HEK293 (cell line): ENCODE results near the gene QRICH1.

Source experiments
- SP2 ChIP-seq: fragments of 450-650 bp; formaldehyde crosslinking; IDR thresholded peaks from 2 replicates; pipeline ENCODE4 v1.5.1; 2016; ENCODE audit warnings: missing biosample characterization, missing genetic modification characterization
- YY1 ChIP-seq: fragments of 450-650 bp; formaldehyde crosslinking; IDR thresholded peaks from 2 replicates; pipeline ENCODE4 v1.5.1; 2018; ENCODE audit warnings: missing biosample characterization, missing genetic modification characterization
- ZNF121 ChIP-seq: fragments of 450-650 bp; formaldehyde crosslinking; IDR thresholded peaks from 2 replicates; pipeline ENCODE4 v1.5.1; 2016; ENCODE audit warnings: missing biosample characterization, missing genetic modification characterization
- ZNF140 ChIP-seq: fragments of 450-650 bp; formaldehyde crosslinking; IDR thresholded peaks from 2 replicates; pipeline ENCODE4 v1.5.1; 2016; ENCODE audit warnings: missing biosample characterization, missing genetic modification characterization
- ZNF175 ChIP-seq: fragments of 450-650 bp; formaldehyde crosslinking; IDR thresholded peaks from 2 replicates; pipeline ENCODE4 v1.5.1; 2016; ENCODE audit warnings: missing biosample characterization, missing genetic modification characterization
- ZNF423 ChIP-seq: fragments of 450-650 bp; formaldehyde crosslinking; IDR thresholded peaks from 2 replicates; pipeline ENCODE4 v1.5.1; 2016; ENCODE audit warnings: missing biosample characterization, missing genetic modification characterization
- ZNF558 ChIP-seq: fragments of 450-650 bp; formaldehyde crosslinking; IDR thresholded peaks from 2 replicates; pipeline ENCODE4 v1.5.1; 2016; ENCODE audit warnings: missing biosample characterization, missing genetic modification characterization
- ZNF776 ChIP-seq: fragments of 450-650 bp; formaldehyde crosslinking; IDR thresholded peaks from 2 replicates; pipeline ENCODE4 v1.5.0; 2017; ENCODE audit warnings: missing biosample characterization, missing genetic modification characterization, borderline replicate concordance
- TF ChIP-seq, protein P1 (sequence below): fragments of 450-650 bp; formaldehyde crosslinking; IDR thresholded peaks from 2 replicates; pipeline ENCODE4 v1.5.1; 2016; ENCODE audit warnings: missing biosample characterization, missing genetic modification characterization

DNA sequence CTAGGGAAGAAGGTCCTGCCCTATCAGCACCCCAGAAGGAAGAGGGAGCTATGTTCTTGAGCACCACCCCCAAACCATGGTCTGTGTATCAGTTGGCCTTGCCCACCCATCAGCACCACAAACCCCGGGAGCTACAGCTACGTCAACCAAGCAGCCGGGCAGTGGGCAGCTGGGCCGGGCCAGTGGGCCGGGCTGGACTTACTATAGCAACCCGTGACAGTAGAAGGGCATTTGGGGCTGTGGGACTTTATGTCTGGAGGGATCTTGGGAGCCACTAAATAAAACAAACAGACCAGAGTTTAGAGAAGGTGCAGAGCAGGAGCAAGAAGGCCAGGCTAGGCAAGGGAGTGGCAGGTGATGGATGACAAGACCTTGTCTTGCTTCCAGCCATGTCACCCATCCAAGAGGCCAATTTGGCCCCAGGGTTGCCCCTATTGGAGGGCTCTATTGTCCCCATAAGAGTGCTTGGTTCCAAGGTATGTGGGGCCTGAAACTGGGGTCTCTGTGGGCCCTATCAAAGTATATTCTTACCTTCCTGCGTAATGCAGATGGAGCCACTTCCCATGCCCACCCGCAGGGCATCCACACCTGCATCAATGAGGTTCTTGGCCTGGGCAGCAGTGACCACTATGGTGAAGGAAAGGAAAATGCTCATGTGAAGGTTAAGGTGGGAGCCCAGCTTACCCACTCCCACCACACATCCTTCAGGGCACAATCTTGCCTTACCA, 67.9 kb downstream of the QRICH1 start:
- no peak for TF ChIP-seq ZNF558
- TF ChIP-seq, protein P1, sequence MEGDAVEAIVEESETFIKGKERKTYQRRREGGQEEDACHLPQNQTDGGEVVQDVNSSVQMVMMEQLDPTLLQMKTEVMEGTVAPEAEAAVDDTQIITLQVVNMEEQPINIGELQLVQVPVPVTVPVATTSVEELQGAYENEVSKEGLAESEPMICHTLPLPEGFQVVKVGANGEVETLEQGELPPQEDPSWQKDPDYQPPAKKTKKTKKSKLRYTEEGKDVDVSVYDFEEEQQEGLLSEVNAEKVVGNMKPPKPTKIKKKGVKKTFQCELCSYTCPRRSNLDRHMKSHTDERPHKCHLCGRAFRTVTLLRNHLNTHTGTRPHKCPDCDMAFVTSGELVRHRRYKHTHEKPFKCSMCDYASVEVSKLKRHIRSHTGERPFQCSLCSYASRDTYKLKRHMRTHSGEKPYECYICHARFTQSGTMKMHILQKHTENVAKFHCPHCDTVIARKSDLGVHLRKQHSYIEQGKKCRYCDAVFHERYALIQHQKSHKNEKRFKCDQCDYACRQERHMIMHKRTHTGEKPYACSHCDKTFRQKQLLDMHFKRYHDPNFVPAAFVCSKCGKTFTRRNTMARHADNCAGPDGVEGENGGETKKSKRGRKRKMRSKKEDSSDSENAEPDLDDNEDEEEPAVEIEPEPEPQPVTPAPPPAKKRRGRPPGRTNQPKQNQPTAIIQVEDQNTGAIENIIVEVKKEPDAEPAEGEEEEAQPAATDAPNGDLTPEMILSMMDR (tag by site-specific recombination) = no peak
- TF ChIP-seq SP2 (tag by site-specific recombination) = no peak
- no peak for TF ChIP-seq ZNF140 (tag by site-specific recombination)
- no peak for TF ChIP-seq YY1 (tag by site-specific recombination)
- TF ChIP-seq ZNF175 = no peak
- TF ChIP-seq ZNF776 (tag by site-specific recombination) = no peak
- no peak for TF ChIP-seq ZNF121 (tag by site-specific recombination)
- no peak for TF ChIP-seq ZNF423
